ENCODE results near the gene CDHR3.
"Not testable (repeated sequence)": the region's sequence is repeated elsewhere in the genome, so short reads cannot be mapped to it uniquely, and the experiment has no call there.

CDHR3 gene, protein sequence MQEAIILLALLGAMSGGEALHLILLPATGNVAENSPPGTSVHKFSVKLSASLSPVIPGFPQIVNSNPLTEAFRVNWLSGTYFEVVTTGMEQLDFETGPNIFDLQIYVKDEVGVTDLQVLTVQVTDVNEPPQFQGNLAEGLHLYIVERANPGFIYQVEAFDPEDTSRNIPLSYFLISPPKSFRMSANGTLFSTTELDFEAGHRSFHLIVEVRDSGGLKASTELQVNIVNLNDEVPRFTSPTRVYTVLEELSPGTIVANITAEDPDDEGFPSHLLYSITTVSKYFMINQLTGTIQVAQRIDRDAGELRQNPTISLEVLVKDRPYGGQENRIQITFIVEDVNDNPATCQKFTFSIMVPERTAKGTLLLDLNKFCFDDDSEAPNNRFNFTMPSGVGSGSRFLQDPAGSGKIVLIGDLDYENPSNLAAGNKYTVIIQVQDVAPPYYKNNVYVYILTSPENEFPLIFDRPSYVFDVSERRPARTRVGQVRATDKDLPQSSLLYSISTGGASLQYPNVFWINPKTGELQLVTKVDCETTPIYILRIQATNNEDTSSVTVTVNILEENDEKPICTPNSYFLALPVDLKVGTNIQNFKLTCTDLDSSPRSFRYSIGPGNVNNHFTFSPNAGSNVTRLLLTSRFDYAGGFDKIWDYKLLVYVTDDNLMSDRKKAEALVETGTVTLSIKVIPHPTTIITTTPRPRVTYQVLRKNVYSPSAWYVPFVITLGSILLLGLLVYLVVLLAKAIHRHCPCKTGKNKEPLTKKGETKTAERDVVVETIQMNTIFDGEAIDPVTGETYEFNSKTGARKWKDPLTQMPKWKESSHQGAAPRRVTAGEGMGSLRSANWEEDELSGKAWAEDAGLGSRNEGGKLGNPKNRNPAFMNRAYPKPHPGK

DNA sequence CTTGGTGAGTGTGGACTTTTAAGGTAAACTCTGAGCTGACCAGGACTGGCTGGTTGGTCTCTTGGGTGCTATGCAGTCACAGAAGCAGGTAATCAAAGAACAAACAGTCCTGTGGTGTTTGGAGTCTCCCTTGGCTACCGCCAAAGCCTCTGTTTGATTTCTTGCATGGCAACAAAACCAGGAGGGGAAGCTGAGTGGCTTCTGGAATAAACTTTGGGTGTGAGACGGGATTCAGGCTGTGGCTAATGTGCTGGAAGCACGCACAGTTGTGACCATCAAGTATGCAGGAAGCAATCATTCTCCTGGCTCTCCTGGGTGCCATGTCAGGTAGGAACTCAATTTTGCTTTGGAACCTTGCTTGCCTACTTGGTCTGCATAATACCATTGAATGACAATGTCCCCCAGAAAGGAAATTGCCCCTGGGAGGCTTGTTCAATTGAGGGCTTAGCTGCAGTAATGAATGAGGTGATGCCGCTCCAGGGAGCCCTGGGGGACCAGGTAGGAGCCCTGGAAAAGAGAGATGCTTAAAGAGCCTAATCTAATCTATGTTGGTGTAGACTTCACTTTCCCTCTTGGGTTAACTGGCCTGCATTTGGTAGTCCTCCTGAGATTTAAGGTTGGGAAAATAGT is at the start of gene CDHR3:
CDHR3 (plus strand) TSS at position 227 of the 630 bp plus-strand sequence; CDS start at position 282, 55 bp downstream.
- DNase-seq, result no peak

DNA sequence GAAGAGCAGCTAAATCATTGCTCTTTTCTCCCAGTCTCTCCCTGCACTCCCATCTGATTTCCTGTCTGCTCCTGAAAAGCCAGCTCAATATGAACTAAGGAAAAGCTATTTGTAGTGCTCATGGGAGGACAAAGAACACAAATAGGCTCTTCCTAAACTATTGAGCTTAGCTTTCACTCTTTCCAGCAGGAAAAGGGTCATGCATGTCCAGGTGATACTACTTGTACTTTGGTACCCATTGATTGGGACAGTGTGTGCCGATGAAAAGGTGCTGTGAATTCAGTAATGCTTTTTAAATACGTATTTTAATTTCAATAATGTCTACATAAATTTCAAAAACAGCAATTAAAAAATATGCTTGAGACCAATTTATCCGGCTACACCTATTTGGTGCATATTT is 49.1 kb upstream of the CDHR3 start:
- DNase-seq, result no peak

DNA sequence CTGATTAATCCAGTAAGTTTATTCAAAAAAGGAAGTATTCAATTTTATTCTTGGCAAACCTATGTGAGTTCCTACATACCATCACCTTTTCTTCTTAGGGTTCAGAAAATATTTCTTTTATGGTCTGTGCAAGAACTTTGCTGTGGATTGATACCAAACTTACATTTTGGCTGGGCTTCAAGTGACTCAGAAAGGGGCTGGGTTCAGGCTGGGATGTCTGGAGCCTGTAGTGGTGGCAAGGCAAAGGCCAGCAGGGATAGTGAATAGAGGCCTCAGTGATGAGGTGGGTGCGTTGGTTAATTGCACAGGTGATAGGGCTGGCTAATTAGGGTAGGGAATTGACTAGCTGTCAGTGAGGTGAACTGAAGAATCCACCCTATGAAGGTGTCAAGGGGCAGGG is 46.5 kb upstream of the CDHR3 start:
- DNase-seq, result no peak

DNA sequence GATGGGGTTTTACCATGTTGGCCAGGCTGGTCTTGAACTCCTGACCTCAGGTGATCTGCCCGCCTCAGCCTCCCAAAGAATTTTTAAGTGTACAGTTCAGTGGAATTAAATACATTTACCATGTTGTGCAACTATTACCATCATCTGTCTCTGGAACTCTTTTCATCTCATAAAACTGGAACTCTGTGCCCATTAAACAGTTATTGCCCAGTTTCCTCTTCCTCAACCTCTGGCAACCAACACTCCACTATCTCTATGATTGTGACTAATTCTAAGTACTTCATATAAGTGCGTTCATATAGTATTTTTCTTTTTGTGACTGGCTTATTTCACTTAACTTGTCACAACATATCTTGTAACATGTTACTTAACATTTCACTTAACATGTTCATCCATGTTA is 45.4 kb upstream of the CDHR3 start:
- no peak for DNase-seq

DNA sequence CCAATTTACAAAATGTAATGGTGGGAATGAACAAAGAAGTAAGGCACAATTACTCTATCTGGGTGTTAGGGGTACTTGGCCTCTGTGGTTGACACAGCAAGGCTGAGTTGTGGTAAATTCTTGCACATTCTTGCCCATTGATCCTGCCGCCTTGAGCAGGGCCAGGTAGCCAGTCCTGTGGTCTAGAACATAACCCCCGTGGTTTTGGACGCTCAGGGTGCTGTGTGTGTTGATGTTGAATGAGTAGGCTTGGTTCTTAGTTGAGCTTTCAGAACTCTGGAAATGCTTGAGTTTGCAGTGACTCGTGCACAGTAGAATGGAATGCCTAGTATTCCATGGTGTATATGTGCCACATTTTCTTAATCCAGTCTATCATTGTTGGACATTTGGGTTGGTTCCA is 42.3 kb upstream of the CDHR3 start:
- DNase-seq, result no peak

DNA sequence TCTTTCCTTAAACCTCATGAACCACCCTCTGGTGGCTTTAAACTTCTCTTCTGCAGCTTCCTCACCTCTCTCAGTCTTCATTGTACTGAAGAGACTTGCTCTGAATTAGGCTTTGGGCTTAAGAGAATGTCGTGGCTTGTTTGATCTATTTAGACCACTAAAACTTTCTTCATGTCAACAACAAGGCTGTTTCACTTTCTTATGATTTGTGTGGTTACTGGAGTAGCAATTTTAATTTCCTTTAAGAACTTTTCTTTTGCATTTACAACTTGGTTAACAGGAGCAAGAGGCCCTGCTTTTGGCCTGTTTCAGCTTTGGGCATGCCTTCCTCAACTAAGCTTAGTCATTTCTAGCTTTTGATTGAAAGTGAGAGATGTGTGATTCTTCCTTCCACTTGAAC is 38.1 kb upstream of the CDHR3 start:
- no peak for DNase-seq

DNA sequence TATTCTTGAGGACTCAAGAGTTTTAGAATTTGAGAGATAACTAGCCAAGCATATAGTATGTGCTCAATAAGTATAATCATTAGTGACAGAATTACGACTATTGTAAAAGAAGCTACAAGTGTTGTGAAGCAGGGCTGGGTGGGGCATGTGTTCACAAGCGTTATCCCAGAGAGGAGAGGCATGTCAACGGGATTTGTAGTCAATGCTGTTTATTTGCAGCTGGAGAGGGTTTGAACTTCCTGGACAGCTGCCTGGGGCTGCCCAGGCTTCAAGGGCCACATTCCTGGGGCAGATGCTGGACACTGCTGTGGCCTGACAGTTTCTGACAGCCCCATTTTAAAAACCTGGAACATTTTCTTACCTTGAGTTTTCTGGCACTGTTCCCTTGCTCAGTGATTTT is 36.9 kb upstream of the CDHR3 start:
- no peak for DNase-seq

DNA sequence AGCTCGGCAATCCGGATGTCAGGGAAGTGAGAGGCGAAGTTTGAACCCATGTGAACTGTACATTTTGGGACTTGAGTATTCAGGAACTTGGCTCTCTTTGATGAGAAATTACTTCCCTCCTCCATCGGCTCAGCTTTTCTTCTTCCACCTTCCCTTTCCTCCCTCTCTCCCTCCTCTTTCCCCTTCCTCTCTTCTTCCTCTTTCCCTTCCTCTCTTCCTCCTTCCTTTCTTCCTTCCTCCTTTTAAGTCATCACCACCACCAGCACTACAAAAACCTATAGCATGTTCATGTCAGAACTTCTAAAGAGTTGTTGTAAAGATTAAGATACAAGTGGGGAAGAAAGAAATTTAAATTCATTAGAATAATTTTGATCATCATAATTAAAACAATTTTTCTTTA is 31.9 kb upstream of the CDHR3 start:
- DNase-seq, result no peak

DNA sequence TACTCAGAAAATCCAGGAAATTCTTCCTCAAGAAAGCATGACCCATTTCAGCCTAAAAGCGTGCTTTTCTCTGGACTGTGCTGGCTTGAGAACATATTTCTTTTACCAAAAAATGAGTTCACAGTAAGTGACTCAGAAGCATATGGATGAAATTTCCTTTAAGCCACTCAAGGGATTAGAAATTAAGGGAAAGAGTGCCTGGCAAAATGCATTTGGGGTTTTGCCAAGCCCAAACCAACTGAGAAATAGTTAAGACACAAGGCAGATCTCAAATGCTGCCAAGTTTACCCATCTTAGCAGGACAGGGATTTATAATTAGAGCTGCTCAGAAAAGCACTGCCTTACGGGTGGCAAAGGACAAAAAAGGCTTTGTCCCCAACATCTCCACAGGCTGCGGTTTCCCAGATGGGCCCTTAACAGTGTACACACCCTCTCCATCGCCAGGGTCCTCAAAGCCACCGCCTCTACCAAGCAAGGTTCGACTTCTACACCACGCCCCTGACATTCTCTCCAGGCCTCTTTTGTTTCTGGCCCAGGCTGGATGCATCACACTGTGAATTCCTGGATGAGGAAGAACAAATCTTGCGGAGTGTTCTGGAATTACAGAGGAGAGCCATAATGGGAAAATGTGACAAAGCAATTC is 30.1 kb upstream of the CDHR3 start:
- no peak for DNase-seq

DNA sequence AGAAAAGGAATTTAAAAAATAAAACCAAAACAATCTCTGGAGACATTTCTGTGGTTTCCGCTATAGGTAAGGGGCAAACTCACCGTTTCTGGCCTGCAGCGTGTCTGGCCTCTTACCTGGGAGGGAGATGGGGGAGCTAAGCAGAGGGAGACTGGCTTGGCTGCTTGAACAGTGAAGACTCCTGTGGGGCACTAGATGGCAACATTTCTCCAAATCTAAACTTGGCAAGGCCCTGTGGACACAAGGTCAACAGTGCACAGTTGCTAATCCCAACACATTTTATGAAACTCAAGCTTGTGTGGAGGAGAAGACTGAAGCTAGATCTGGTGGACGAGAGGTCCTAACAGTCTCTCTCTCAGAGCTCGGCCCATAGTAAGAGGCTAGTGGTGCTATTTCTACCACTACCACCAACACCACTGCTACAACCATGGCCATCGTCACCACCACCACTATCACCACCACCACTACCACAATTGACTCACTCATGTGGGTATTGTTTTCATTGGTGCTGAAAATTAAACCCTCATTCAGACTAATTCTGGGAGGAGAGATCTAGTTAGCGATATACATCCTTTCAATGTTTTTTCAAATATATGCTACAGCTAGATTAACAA is 28.4 kb upstream of the CDHR3 start:
- peak; percentile 26 for DNase-seq

DNA sequence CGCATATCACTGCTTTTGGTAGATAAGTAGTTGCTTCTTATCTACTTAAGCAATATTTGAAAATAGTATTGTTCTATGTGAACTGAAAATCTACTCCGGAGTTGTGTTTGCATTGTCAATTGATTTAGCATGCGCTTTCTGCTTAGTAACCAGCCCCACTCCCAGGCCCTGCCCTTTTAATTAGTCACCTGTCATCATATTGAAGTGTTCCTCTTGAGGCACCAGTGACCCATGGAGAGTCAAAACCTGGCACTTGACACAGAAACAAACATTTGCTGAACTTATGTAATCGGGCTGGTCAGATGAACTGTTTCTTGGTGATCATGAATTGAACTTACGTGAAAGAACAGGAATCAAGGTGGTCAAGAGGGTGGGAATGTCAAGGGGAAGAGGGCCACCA is 27.8 kb upstream of the CDHR3 start:
- no peak for DNase-seq

DNA sequence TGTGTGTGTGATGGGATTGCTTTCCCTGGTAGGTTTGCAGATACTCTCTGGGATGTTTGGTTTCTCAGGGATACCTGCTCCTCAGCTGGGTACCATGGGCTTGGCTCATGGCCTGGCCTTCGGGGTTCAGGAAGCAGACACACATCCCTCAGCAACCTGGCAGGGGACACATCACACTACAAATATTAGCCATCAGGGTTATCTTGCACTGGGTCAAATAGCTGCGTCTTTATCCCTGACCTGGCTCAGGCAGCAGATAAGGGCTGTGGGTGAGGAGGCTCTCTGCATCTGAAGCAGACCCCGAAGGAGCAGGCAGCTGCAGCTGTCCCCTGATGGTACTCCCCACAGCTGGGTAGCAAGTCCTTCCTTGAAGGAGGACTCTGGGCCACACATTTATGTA is 25.7 kb upstream of the CDHR3 start:
- DNase-seq, result no peak

DNA sequence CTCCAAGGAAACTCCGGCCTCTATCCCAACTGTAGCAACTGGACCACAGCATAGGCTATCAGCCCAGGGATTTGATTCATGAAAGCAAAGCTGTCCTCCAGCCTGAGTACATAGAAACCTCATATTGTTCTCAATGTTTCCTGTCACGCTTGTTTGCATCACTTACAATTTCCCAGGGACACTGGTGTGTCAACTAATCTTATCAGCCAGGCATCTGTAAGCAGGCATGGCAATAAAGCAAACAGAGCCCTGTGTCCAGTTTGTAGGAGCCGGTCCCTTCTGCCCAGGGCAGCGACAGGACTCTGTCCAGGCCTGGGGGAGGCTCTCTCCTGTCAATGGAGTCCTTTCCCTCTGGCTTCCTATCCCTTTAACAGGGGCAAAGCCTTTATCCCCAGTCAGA is 23.0 kb upstream of the CDHR3 start:
- no peak for DNase-seq

DNA sequence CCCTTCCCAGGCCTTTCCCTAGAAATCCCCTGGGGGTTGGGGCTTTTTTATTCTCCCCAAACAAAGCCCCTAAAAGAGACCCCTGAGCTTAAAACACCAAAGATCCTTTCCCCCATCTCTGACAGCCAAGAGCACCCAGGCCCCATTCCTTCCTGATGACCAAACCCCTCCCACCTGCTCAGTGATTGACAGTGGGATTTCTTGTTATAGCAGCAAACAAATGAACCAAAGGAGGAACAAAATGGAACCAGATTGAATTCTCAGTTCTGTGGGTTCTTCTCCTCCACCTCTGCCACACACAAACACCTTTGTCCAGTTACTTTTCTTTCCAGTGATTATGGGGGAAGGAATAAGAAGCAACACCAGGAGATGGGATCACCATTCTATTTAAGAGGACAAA is 21.5 kb upstream of the CDHR3 start:
- no peak for DNase-seq

DNA sequence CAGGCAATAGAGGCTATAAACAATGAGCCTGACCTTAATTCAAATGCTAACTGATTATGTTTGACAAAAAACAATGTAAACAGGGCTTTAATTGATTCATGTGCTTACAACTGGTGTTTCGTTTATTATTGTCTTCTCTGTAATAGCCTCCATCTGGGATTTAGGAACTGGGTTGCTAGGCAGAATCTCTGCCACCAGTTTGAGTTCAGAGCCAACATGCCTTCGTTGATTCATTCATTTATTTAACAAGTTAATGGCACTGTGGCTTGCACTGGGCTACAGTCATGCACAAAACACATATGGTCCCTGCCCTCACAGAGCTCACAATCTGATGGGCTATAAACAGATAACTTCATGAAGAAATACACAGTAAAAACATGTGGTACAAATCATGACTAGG is 19.6 kb upstream of the CDHR3 start:
- DNase-seq, result no peak

DNA sequence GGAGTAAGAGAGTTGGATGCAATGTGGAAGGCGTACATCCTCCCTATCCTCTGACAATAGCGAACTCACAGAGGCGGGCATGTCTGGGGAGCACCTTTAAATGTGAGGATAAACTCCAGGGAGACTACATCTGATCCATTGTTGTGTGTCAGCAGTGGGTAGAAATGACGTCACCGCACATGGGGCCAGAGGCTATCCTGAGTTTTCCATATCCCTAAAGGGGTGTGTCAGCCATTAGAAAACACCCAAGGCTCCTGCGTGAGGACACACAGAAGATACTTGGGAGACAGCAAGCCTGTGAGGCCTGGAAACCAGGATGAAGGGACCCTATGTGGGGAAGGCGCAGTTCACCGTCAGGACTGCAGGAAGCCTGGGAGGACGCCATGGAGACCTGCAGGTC is 17.2 kb upstream of the CDHR3 start:
- no peak for DNase-seq

DNA sequence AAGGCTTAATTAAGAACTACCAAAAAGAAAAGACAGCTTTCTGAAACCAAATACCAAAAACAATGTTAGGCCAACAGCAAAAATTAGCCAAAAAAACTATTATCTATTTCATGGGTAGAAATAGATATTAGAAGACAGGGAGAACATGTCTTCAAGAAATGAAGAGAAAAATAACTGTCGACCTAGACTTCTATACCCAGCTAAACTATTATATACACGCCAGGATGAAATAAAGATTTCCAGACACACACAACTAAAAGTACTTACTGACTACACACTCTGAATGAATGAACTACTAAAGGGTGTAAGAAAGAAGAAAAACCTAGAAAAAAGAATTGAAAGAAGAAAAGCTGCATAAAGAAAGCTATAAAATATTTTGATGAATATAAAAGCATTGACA is 11.5 kb upstream of the CDHR3 start:
- no peak for DNase-seq

DNA sequence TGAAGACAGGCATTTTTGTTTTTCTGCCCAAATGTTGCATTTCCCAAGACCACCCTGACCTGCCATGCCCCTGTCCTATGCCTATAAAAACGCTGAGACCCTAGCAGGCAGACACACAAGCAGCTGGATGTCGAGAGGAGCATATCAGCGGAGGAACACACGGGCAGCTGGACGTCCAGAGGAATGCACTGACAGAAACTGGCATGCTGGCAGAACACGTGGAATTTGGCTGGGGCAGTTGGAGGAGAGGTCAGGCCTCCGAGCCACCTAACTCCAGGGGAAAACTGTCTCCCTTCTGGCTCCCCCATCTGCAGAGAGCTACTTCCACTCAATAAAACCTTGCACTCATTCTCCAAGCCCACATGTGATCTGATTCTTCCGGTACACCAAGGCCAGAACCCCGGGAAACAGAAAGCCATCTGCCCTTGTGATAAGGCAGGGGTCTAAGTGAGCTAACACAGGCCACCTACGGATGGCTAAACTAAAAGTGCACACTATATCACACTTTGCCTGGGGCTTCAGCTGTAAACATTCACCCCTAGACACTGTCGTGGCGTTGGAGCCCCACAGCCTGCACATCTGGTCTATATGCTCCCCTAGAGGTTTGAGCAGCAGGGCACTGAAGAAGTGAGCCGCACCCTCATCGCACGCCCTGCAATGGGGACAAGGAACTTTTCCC is 10.0 kb upstream of the CDHR3 start:
- DNase-seq, result no peak

DNA sequence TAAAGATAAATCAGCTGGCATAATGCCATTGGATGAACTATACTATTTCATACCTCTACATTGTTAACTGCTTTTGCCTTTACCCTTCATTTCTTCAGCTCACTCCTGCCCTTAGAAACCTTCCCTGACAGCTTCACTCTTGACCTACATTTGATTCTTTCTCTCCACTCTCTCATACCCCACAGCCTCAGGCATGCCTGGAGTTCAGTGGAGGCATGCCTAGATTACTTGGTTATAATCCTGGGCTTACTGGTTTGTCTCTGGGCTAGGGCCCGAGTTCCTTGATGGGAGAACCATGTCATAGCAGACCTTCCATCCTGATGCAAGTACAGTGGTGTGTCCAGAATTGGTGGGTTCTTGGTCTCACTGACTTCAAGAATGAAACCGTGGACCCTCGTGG is 8.4 kb upstream of the CDHR3 start:
- DNase-seq, result no peak

DNA sequence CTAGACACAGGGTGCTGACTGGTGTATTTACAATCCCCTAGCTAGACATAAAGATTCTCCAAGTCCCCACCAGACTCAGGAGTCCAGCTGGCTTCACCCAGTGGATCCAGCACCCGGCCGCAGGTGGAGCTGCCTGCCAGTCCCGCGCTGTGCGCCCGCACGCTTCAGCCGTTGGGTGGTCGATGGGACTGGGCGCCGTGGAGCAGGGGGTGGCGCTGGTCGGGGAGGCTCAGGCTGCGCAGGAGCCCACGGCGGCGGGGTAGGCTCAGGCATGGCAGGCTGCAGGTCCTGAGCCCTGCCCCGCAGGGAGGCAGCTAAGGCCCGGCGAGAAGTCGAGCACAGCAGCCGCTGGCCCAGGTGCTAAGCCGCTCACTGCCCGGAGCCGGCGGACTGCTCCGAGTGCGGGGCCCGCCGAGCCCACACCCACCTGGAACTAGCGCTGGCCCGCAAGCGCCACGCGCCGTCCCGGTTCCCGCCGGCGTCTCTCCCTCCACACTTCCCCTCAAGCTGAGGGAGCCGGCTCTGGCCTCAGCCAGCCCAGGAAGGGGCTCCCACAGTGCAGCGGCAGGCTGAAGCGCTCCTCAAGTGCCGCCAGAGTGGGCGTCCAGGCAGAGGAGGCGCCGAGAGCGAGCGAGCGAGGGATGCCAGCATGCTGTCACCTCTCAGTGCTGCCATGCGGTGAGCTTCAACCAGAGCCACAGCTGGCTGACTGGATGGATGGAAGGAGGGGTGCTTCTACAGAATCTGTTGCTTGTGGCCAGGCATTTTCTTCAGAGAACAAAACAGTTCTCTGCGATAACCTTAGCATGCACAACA is 7.2 kb upstream of the CDHR3 start:
- DNase-seq, result not testable (repeated sequence)

DNA sequence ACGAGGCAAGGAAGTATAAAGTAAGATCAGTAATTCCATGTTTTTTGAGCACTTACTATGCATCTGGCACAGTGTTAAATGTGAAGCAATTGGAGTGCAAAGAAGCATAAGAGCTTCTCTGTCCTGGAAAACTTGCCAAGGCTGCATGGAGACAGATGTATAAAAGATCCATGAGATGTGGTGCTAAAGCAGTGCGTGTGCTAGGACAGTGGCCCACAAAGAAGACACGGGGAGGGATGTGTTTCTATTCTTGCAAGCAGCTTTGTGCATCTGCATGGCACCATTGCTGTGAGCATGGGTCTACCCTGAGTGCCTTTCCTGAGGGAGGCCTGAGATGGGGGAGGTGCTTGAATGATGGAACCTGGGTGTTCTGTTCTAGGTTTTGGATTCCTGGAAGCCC is 5.1 kb upstream of the CDHR3 start:
- DNase-seq, result no peak

Data from NCI-H226 (cell line).